HG03442 (cell line): ENCODE data around the gene PLEKHA6.

ENCODE experiments used
- ATAC-seq: cut with Tn5 transposase; IDR thresholded peaks from one replicate; pipeline ENCODE4 v1.9.1; 2021; ENCODE audit warnings: mild to moderate bottlenecking, moderate library complexity; ENCODE audit not compliant: unreplicated experiment

PLEKHA6 gene

DNA sequence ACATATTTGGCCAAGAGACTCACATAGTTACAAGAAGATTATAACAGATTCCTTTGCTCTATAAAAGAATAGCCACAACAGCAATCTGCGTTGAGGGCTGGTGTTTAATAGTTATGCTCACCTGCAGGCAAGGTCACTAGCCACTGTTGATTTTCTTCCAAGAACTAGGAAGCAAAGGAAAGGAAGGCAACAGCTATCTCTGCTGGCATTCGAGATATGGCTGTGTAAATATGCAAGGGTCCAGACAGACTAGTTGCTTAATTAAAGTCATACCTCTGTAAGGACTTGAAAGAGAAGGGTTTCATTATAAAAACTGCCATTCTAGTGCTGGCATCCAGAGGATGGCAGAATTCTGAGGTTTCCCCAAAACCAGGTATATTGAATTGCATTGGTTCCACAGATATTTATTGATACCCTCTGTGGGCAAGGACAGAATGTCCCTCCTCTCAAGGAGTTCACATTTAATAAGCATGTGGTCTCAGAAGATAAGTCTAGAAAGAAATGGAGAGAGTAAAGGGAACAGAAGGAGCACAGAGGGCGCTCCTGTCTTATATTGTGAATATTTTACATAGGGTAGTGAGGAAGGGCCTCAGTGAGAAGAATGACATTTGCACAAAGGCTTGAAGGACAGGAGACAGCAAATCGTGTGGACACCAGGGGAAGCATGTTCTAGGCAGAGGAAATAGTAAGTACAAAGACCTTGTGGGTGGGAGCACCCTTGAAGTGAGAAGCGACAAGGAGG, 23.6 kb upstream of the PLEKHA6 start:
- ATAC-seq, result no peak

DNA sequence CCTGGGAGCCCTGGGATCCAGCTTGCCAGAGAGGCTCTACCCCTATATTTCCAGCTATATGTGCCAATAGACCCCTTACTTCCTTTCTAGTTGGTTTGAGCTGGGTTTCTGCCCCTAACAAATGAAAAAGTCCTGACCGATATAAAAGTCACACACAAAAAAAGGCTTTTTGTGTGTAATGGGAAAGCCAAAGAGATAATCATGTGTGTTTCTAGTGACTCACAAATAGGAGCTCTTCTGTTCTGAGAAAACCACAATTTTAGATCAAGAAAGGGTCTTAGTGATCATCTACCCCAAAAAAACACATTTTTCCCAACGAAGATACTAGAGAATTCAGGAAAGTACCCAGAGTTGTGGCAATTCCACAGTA, 23.0 kb upstream of the PLEKHA6 start:
- no peak for ATAC-seq

DNA sequence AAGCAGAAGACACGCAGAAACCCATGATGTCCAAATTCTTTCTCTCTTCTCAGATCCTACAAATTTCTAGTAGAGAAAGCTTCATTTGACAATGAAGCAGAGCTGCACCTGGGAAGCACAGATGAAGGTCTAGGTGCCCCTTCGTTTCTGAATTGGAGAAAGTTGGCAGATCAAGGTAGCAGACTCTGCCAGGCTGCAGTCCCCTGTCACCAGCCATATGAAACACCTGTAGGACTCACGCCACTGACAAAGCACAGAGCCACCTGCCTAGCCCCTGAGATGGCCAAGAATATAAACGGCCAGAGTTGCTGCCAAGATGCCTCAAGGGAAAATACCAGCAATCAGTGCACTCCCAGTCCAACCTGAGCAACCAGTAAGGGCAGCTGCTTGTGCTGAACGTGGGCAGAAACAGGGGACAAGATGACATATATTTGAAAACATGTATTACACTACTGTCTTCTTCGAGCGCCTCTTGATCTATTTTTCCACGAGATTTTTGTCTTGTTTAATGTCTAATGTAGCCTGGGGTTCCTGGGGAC, 20.6 kb upstream of the PLEKHA6 start:
- no peak for ATAC-seq

DNA sequence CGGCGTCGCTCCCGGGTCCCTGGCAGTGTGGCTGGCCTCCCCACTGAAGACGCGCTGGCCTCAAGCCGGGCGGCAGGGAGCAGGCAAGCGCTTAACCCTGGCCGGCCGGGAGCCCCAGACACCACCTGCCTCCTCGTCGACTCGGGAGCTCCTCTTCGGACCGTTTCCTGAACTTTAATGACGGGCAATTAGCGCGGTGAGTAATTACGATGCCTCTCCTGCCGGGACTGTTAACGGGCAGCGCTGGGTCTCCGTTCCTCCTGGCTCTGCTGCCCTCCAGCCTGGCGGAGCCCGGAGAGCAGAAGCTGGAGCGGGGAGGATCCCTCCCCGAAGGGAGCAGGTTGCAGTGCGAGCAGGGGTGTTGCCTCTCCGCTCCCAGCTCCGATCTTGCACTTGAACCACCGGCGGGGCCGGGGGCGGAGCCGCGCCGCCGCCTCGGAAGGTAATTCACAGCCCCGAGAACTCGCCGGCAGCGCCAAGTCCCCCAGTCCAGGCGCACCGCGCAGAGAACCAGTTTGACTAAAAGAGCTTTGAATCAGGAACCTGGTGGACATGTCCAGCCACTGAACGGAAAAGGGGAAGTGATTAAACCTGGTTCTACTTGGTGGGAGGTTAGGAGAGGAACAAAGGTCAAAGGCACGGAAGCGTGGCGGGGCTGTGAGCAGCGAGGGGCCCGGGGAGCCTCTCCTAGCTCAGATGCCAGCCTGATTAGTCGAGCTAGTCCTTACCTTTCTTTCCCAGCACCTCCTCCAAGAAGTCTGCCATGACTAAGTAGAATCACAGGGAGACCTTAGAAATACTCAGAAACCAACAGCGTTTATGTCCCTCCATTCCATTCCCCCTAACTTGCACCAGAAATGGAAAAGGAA, 18.3 kb upstream of the PLEKHA6 start:
- ATAC-seq, result no peak

DNA sequence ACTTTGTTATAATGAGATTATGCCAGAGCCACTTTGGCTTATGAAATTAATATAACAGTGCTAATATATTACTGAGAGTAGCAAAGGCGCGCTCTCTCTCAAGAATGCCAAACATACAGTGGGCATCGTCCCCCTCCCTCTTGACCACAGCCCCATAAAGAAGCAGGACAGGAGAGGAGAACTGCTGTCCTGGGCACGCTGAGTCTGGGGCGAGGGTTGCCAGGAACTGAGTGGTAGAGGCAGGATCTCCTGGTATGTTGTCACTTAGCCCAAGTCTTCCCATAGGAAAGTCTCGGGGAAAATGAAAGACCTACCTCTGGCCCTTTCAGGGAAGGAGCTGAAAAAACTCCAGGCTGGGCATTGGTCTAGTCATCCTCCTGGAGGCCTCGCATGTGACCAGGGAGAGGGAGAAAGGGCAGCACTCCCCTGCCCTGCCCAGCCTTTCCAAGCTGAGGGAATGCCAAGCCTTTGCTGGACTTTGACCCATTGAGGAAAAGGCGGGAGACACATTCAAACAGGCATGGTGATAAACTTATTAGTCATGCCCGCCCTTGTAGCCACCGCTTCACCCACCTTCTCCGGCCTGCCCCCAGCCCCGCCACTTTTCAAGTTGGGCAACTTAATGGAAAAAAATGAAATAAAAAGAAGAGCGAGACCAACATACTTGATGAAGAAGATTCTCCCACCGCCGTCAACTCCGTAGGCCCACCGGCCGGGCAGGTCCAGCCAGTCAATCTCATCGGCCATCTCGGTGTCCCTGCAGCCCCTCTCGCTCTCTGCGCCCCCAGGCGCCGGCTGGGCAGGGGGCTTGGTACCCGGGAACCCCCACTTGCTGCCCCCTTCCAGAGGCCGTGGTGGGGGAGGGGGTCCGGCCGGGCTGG, 17.4 kb upstream of the PLEKHA6 start:
- ATAC-seq, result no peak

DNA sequence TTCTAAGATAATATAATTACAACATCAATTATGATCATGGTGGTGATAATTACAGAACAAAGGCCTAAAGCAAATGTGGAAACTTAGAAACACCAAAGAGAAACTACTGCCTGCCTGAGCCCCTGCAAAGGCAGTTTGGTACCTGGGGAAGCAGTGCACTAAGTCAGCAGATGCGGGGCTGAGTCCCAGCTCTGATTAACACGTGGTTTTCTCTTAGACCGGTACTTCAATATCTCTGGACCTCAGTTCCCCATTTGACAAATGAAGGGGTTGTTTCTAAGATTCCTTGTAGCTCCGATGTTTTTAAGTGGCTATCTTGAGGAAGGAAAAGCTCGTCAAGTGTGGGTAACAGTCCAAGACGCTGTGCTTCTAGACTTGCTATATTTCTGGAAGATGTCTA, 16.7 kb upstream of the PLEKHA6 start:
- no peak for ATAC-seq

DNA sequence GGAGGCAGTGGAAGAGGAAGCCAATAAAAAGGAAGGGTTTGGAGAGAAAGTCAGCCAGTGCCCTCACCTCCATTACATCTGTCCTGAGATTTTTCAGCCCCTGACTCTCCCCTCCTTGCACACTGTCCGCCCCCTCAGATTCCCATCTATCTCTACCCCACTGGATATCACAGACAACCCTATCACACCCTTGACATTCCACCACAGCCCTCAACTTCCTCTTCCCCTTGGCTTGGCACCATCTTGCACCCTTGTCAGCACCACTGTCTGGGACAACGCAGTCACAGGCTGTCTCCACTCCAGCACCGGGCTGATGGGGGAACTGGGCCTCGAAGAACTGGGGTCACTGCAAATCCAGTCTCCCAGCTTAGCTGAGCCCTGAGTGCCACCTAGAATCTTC, 14.2 kb upstream of the PLEKHA6 start:
- no peak for ATAC-seq

DNA sequence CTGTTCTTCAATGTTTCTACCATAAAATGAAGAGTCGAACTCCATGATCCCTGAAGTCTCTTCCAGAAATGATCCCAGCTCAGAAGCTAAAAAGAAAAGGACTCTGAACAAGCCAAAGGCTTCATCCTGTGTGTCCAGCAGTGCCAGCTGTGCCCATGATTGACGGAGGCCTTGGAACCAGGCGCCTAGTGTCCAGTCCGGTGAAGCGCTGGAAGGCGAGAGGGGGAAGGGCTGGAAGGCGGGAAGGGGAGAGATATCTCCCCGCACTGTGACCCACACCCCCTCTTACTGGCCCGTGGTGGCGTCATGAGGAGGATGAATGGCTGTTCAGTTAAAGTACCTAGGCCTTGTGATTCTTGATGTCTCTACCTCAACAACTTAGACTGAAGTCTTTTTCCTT, 10.4 kb upstream of the PLEKHA6 start:
- ATAC-seq, result no peak

DNA sequence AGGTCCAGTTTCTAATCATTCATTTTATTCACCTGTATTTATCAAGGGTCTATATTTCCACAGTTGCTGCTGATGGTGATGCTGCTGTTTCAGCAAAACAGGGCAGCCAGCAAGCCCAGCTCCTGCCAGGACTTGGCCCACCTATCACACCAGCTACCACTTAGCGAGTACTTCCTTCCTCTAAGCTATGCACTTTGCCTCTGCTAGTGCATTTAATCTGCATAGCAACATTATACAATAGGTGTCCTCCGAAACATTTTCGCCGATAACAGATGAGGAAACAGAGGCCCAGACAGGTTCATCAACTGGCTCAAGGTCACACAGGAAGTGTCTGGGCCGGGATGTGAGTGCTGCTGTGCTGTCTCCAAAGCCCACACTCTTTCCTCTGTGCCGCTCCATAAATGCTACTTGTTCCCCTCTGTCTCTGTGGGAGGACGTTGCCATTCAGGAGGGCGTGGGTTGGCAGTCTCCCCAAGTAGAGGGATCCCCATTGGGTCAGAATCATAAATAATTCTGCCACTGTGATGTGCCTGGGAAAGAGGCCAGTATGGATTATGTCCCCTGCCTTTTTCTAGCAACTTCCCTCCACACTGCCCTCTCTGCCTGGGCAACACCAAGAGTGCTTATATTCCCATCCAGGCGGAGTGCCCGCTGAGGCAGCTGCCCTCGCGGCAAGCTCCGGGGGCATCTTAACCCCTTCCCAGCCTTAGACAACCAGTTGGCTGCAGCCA, 9.4 kb upstream of the PLEKHA6 start:
- no peak for ATAC-seq

DNA sequence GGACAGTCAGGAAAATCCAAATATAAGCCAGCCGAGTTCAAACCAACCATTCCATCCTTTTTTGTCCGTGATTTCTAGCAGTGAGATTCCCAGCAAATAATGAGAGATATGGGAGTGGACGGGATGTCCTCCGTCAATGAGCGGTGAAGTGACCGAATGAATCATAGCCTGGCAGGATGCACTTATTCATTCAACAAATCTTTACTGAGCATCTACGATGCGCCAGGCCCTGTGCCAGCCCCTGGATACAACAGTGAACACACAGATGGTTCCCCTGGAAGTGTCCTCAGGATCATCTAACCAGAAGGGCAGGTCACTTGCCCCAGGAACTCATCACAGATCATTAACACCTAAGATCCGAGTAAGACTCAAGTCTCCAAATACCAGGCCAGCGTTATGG, 8.2 kb upstream of the PLEKHA6 start:
- ATAC-seq, result no peak

DNA sequence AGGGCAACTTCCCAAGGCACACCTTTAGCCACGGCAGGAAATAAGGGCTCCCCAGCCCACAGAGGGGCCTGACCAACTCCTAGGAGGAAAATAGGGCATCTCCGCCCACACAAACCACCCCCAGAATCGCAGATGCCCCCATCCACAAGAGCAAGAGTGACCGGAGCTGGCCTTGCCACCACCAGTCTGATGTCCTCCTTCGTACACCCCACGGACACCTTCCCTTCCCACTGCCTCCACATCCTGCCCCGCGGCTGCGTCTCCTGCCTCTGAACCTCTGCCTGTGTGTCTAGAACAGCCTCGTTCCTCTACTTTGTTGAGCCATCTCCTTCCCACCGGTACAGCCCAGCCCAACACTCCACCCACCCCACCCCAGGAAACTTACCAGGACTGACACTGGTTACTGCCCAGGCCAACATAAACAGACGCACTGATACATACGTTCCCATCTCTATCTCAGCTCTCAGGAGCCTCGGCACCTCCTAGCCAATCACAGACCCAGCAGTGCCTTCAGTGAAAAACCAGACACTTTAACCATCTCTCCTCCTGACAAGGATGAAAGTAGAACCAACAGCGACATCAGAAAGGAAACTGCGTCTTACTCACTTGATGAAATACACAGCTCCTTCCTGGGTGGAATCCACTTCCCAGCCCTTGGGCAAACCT, 7.6 kb upstream of the PLEKHA6 start:
- no peak for ATAC-seq

DNA sequence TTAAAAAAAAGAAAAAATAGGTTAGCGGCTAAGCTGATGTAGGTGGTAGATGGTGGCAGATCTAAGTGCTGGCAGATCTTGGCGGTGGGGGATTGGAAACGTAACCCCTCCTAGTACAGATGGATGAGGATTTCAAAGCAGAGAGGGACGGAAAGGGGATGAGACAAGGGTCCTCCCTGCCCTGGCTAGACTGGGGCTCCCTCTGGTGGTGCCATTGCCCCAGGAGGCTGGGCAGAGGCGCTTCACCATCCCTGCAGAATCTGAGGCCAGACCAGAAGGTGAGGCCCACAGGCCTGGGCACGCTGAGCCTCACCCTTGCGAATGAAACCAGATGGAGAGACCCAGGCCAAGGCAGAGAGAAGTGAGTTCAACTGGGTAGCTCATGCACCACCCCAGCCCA, 7.0 kb upstream of the PLEKHA6 start:
- ATAC-seq, result no peak

DNA sequence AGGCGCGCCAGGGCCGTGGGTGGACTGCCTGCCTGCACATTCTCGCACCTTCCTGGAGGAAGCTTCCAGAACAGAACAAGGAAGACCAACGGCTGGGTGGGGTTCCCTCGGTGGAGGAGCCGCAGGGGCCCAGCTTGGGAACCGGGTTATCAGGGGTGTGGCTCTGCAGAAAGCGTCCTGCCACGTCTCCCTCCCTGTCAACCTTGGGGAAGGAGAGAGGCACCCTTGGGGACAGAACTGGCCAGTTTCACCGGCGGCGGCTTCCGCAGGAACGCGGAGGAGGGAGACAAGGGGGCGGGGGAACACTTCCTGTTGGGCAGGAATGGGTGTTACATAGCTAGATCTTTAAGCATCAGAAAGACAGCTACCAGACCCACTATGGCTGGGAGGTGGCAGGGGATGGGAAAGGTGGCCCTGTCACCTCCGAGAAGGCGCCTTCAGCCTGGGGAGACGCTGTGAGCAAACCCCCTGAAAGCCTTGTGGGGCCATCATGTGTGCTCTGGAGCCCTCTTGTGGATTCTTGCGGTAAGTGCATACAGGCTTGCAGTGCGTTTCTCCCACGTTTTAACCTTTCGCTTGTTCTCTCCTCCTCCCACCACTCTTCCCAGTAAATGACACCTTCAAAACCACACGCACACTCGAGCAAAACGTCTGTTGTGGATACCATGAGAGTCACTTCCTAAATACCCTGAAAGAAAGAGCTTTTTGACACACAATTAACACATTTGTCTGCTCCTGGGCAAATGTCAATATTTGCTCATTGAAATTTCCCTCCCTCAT, 3.8 kb upstream of the PLEKHA6 start:
- ATAC-seq, result peak; percentile 53

DNA sequence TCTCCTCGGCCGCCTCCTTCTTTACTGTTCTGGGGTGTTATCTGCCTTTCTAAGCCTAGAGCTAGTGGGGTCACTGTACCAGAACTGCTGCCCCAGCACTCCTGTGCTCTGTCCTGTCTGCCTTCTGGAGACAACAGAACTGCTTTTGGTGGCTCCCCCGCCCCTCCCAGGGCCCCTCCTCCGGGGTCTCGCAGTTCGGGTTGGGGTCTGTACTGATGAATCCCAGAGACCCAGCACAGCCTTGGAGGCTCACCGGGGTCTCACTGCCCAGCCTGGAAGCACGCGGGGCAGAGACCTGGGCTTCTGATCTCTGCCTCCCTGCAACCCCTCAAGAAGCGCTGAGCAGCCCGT, 3.2 kb upstream of the PLEKHA6 start:
- peak; percentile 10 for ATAC-seq

DNA sequence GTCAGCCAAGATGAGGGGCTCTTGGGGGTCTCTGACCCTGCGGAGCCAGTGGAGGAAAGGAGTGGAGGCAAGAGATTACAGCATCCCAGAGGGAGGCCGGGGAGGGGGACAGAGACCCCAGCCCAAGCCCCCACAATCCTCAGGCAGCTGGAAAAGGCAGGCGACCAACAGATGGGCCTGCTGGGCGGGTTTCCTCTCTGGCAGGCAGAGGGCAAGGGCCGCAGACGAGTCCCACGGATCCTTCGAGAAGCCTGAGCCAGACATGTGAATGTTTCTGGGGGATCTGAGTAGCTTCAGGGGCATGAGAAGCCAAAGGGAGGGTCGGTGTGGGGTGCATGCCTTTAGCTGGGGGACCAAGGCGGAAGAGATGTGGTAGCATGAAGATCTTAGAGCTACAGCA, 2.1 kb upstream of the PLEKHA6 start:
- no peak for ATAC-seq

DNA sequence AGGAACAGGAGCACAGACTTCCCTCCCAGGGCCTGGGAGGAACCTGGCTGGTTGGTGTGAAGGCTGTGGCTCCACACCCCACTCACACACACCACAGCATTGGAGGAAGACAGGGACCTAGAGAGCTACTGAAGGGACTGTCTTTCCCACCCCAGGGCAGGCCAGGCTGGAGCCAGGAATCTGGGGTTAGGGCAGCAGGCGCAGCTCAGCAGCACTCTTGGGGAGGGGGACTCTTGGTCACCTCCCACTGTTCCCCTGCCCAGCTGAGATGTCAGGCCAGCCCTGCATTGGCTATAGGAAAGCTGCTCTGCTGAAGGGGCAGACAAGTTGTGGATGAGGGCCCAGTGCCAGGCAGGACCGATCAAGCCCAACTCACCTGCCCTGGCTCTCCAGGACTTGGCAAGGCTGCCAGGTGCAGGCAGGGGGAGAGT, 1.6 kb upstream of the PLEKHA6 start:
- no peak for ATAC-seq

DNA sequence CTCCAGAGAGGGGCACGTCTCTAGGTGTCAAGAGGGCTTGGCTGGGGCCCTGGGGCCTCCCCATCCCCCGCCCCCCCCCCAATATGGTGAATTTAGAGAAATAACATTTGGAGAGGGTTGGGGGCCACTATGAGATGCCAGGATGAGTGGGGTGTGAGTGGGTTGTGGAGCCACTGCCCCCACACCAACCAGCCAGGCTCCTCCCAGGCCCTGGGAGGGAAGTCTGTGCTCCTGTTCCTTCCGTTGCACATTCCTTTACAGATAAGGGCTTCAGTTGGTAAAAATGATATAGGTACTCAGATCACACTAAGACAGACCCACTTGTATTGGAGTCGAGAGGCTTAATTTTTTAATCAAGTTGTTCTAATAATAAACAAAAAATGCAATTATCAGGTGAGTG, 585 bp upstream of the PLEKHA6 start:
- no peak for ATAC-seq

DNA sequence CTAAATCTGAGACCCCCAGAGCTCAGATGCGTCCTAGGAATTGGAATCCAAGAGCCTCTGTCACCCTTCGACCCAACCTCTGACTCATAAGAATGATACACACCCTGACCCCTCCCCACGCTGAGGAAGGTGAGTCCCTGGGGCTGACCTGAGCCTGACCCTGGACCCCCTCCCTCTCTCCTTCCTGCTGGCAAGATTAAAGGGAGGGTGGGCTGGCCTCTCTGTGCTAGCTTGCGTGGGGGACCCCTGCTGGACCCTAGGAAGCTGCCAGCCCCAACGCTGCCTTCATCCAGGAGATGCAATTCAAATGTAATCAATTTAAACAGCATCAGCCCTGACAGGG, 627 bp downstream of the PLEKHA6 start:
- no peak for ATAC-seq

DNA sequence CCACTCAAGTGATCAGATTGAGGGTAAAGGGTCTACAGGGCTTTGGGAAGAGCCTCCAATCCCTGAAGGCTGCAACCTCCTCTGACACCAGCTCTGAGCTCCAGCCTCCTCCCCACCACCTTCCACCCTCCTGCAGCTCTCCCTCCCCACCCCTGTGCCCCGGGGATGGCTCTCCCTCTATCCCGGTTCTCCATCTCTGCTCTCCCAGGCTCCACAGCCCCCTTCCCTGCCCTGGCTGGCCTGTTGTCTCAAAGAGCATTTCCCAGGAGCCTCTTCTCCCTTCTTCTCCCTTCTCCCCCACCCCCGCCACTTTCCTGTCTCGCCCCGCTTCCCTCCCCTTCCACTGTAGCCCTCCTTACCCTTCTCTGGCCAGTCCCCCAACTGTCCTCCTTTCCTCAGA, 1.1 kb downstream of the PLEKHA6 start:
- no peak for ATAC-seq
